ENCODE measurements around the gene ELP1. TPM values are rescaled to one million over a fixed set of nuclear protein-coding genes. Genes with fewer than 3 reads are reported as not detected.

ELP1 gene
- total and polyA plus RNA-seq, 4 donors = 9.3 to 27.7 (median 16.4) TPM

GRCh38 chr9:108854641-108855528, 79.0 kb downstream of the ELP1 start:
- no peak for TF ChIP-seq JUND (IDR thresholded peaks at IDR 0.05)
- TF ChIP-seq RAD21 (IDR thresholded peaks at IDR 0.05) = no peak
- TF ChIP-seq YY1 (IDR thresholded peaks at IDR 0.05) = no peak
- TF ChIP-seq, protein P1, sequence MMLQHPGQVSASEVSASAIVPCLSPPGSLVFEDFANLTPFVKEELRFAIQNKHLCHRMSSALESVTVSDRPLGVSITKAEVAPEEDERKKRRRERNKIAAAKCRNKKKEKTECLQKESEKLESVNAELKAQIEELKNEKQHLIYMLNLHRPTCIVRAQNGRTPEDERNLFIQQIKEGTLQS (IDR thresholded peaks at IDR 0.05) = no peak
- no peak for TF ChIP-seq HNF4G (IDR thresholded peaks at IDR 0.05)
- TF ChIP-seq TAF1 (conservative IDR thresholded peaks at IDR 0.05) = no peak
- no peak for TF ChIP-seq FOXA1 (IDR thresholded peaks at IDR 0.05)
- no peak for TF ChIP-seq FOXA2 (IDR thresholded peaks at IDR 0.05)
- TF ChIP-seq CTCF (IDR thresholded peaks at IDR 0.05; ENCODE audit: low read depth, low read length, missing input control) = no peak
- no peak for TF ChIP-seq HNF4A (conservative IDR thresholded peaks at IDR 0.05)
- TF ChIP-seq MAX (IDR thresholded peaks at IDR 0.05) = no peak
- TF ChIP-seq REST (IDR thresholded peaks at IDR 0.05) = no peak
- TF ChIP-seq NR2F2 (IDR thresholded peaks at IDR 0.05) = no peak
- TF ChIP-seq SP1 (IDR thresholded peaks at IDR 0.05) = no peak
- no peak for TF ChIP-seq ZBTB33 (IDR thresholded peaks at IDR 0.05)
- no peak for TF ChIP-seq EGR1 (IDR thresholded peaks at IDR 0.05; ENCODE audit: low read depth in 2 of 2)
- 96% methylated on average over 59 of the region's 59 CpGs for WGBS
- Histone ChIP-seq H3K9ac (ENCODE audit: low read depth in 1 of 2, low read length in 2 of 2) (no peak overlapping the region), H3K4me3 (ENCODE audit: low read depth in 1 of 3, low read length in 3 of 3) (no peak overlapping the region), H3K27ac (ENCODE audit: low read depth in 1 of 2, low read length in 2 of 2) (no peak overlapping the region), H3K27me3 (ENCODE audit: control insufficient read depth in 4 of 4, insufficient read depth in 4 of 4, low read length in 3 of 4) (no peaks in the 10 kb centered on the region), H3K9me3 (ENCODE audit: control insufficient read depth in 4 of 4, low read length in 3 of 4) (no peaks in the 10 kb centered on the region), H3K4me1 (ENCODE audit: control insufficient read depth in 4 of 4, insufficient read depth in 4 of 4, low read length in 3 of 4) (peaks cover 0 to 5% (median 0%) of the 10 kb centered on the region in 4 donors), H3K36me3 (ENCODE audit: control insufficient read depth in 4 of 4, insufficient read depth in 3 of 4, low read depth in 1 of 4, low read length in 3 of 4) (no peaks in the 10 kb centered on the region)
- DNase-seq (ENCODE audit: low spot score) = no peak
